Measurements from ENCODE around the gene PTPN14. TPM values are rescaled to one million over a fixed set of nuclear protein-coding genes. Genes with fewer than 3 reads are reported as not detected.

PTPN14 gene
- polyA plus RNA-seq, 1 experiment = 29.4 TPM

GRCh38 chr1:214429951-214430770 is 121.2 kb downstream of the PTPN14 start:
- ChIA-PET CTCF (no interaction called here), POLR2A (no interaction called here)
- TF ChIP-seq CTCF (IDR thresholded peaks at IDR 0.05; ENCODE audit: insufficient read depth, low read depth, low read length) = no peak
- no peak for DNase-seq (ENCODE audit: low read depth)
- no peaks in the 10 kb centered on the region for H3K27me3 ChIP-seq (ENCODE audit: control insufficient read depth, insufficient read depth, low read length)
- no peaks in the 10 kb centered on the region for H3K36me3 ChIP-seq (ENCODE audit: control insufficient read depth, insufficient read depth, low read length)
- H3K4me3 ChIP-seq (ENCODE audit: low read depth, low read length) = no peak overlapping the region

GRCh38 chr1:214427871-214428277 is 123.5 kb downstream of the PTPN14 start:
- POLR2A ChIA-PET = interaction anchor here (0.5 to 0.6 kb wide), 2 partner anchors 12 kb away, joined by 4 to 6 read pairs; no protein-coding TSS in a partner anchor
- TF ChIP-seq CTCF (IDR thresholded peaks at IDR 0.05; ENCODE audit: insufficient read depth, low read depth, low read length) = no peak
- peak; percentile 73 for DNase-seq (ENCODE audit: low read depth)
- H3K36me3 ChIP-seq (ENCODE audit: control insufficient read depth, insufficient read depth, low read length) = no peaks in the 10 kb centered on the region
- H3K27me3 ChIP-seq (ENCODE audit: control insufficient read depth, insufficient read depth, low read length) = no peaks in the 10 kb centered on the region
- CTCF ChIA-PET = interaction anchor here (0.8 to 1.7 kb wide), 2 partner anchors 11 to 95 kb away, joined by 4 to 5 read pairs; no protein-coding TSS in a partner anchor
- H3K4me3 ChIP-seq (ENCODE audit: low read depth, low read length) = no peak overlapping the region

GRCh38 chr1:214426426-214426812 is 125.0 kb downstream of the PTPN14 start:
- H3K36me3 ChIP-seq (ENCODE audit: control insufficient read depth, insufficient read depth, low read length) = no peaks in the 10 kb centered on the region

GRCh38 chr1:214425716-214426425 is 125.5 kb downstream of the PTPN14 start:
- no peaks in the 10 kb centered on the region for H3K36me3 ChIP-seq (ENCODE audit: control insufficient read depth, insufficient read depth, low read length)
- ChIA-PET POLR2A (no interaction called here), CTCF (no interaction called here)
- TF ChIP-seq CTCF (IDR thresholded peaks at IDR 0.05; ENCODE audit: insufficient read depth, low read depth, low read length) = no peak
- no peaks in the 10 kb centered on the region for H3K27me3 ChIP-seq (ENCODE audit: control insufficient read depth, insufficient read depth, low read length)
- H3K4me3 ChIP-seq (ENCODE audit: low read depth, low read length) = no peak overlapping the region
- DNase-seq (ENCODE audit: low read depth) = no peak

More at GRCh38 chr1:214426426-214426812, 125.0 kb downstream of the PTPN14 start:
- ChIA-PET CTCF (no interaction called here), POLR2A (no interaction called here)
- no peak for TF ChIP-seq CTCF (IDR thresholded peaks at IDR 0.05; ENCODE audit: insufficient read depth, low read depth, low read length)
- H3K4me3 ChIP-seq (ENCODE audit: low read depth, low read length) = no peak overlapping the region
- H3K27me3 ChIP-seq (ENCODE audit: control insufficient read depth, insufficient read depth, low read length) = no peaks in the 10 kb centered on the region
- DNase-seq (ENCODE audit: low read depth) = no peak

- no peak overlapping the region for H3K4me3 ChIP-seq (ENCODE audit: low read depth, low read length)
- no peaks in the 10 kb centered on the region for H3K27me3 ChIP-seq (ENCODE audit: control insufficient read depth, insufficient read depth, low read length)
- no peak for DNase-seq (ENCODE audit: low read depth)
- TF ChIP-seq CTCF (IDR thresholded peaks at IDR 0.05; ENCODE audit: insufficient read depth, low read depth, low read length) = no peak
- POLR2A ChIA-PET = no interaction called here
- H3K36me3 ChIP-seq (ENCODE audit: control insufficient read depth, insufficient read depth, low read length) = no peaks in the 10 kb centered on the region
- CTCF ChIA-PET = no interaction called here
Measured at GRCh38 chr1:214425101-214425500, 126.3 kb downstream of the PTPN14 start.

Data from BJ (cell line).